GM19324 (cell line): ENCODE measurements around the gene DNAJB2.
A peak's percentile ranks its signal among the peaks of the same experiment; 100 is the strongest.

Experiments
- ATAC-seq: cut with Tn5 transposase; IDR thresholded peaks from one replicate; pipeline ENCODE4 v1.9.1; 2021; ENCODE audit warnings: mild to moderate bottlenecking, moderate library complexity; ENCODE audit not compliant: unreplicated experiment, low FRiP score

DNAJB2 gene

DNA sequence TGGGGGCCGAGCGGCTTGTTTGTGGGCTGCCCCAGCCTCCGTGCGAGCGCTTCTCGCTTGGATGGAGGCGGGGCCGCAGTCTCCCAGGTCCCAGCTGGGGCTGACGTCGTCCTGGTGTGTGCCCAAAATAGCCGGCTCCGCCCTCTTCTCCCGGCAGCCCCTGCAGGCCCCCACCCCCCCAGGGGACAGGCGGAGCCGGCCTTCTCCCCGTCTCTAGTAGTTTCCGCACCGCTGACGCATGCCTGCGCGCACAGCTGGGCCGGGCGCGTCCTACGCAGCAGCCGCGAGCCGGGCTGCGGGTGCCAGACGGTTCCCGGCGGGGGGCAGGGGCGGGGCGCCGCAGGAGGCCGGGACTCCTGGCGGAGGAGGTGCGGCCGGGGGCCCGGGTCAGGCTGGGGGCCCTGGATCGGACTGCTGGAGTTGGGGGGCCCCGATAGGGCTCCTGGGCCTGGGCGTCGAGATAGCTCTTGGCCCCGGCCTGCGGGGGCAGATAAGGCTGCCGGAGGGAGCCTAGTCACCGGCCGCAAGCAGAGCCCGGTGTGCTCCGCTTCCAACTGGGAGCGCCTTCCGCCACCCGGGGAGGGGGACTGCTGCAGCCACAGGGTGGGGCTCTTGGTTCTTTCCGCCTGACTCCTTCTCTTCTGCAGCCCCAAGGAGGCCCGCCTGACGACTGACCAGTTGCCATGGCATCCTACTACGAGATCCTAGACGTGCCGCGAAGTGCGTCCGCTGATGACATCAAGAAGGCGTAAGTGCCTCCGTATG is at the start of gene DNAJB2:
TSS of gene DNAJB2 (plus strand) at position 216 of the 765 bp plus-strand sequence. CDS start at position 684, 468 bp downstream.
- peak; percentile 90 for ATAC-seq

GRCh38 chr2:219230059-219230540 is 49.1 kb upstream of the DNAJB2 start:
- ATAC-seq: no peak

- ATAC-seq: no peak
Observed at GRCh38 chr2:219234331-219234730, 44.8 kb upstream of the DNAJB2 start.

- no peak for ATAC-seq
Observed at GRCh38 chr2:219243291-219243761, 35.8 kb upstream of the DNAJB2 start.

GRCh38 chr2:219244789-219245147 is 34.4 kb upstream of the DNAJB2 start:
- no peak for ATAC-seq

GRCh38 chr2:219245148-219245898 is 33.8 kb upstream of the DNAJB2 start, which contains the start of the genes GLB1L and STK16:
Gene GLB1L, minus strand, starts transcription at chr2:219245444. Its CDS starts 1,871 bp downstream, at chr2:219243573.
Gene STK16, plus strand, starts transcription at chr2:219245479. Its CDS starts 521 bp downstream, at chr2:219246000.
- ATAC-seq: peak; percentile 69

DNA sequence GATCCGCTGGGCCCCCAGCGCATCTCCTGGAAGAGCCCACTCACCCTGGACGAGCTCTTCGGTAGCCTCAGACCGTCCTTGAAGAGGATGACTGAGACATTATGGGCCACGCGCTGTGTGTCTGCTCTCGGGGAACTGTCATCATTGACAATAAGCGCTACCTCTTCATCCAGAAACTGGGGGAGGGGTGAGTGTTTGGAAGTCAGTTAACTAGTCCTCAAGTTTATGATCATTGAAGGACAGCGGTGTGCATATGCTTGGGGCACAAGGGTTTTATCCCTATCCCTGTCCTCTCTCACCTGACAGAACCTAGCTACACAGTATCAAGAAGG is 33.3 kb upstream of the DNAJB2 start:
- ATAC-seq: no peak

DNA sequence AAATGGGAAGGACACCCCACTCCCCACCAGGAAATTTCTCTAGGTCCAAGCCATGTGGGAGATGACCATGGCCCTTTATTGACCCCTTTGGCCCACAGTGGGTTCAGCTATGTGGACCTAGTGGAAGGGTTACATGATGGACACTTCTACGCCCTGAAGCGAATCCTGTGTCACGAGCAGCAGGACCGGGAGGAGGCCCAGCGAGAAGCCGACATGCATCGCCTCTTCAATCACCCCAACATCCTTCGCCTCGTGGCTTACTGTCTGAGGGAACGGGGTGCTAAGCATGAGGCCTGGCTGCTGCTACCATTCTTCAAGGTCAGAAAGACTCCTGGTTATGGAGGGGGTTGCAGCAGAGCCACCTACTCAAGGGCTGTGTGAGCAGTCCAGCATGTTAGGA is 32.6 kb upstream of the DNAJB2 start:
- ATAC-seq: no peak

- no peak for ATAC-seq
Observed at GRCh38 chr2:219247678-219248642, 31.2 kb upstream of the DNAJB2 start.

DNA sequence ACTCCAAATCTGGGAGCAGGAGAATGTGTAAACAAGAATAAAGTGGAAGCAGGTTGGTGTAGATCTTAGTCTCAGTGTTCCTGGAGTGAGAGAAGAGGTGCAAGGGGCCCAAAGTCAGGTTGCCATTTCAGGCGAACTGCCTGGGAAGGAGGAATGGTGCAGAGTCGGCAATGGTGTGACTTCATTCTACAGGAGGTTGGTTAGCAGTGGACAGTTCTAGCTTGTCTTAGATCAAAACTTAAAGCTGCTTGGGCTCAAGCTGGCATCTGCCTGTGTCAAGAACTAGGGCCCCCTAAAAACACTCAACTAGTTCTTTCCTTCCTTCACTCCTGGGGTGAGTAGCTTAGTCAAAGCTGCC is 30.3 kb upstream of the DNAJB2 start:
- no peak for ATAC-seq

DNA sequence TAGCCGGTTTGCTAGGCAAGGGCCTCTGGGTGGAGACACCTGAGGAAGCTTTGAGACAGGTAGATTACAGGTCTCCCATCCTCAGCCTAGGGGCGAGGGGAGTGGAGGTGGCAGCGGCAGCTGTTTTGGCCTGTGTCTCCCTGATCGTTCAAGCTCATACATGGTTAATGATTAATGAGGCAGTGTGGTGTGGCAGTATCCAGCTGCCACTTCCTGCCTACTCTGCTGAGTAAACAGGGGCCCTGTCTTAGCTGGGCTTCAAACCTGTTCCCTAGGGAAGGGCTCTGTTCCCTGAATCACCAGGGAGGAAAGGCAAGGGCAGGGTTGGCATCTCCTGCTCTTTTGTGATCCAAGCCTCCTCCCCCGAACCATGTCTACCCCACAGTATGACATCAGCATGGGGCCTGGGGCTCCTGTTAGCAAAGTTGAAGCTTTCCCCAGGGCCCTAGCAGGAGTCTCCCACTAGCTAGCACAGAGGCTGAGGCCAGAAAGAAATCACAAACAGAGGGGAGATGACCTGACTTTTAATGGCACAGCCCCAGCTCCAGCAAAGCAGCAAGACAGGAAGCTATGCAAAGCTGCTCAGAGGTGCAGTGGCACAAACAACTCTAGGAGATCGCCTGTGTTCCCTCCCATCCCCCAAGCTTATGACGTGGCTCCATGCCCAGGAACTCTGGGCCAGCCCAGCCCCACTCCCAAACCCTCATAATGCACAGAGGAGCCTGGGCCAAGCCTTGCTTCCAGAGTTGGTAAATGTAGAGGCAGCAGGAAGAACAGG is 29.8 kb upstream of the DNAJB2 start:
- ATAC-seq: peak; percentile 38

GRCh38 chr2:219250049-219250781 is 29.0 kb upstream of the DNAJB2 start:
- no peak for ATAC-seq

GRCh38 chr2:219251656-219252055 is 27.5 kb upstream of the DNAJB2 start:
- ATAC-seq: no peak

GRCh38 chr2:219252084-219252483 is 27.1 kb upstream of the DNAJB2 start:
- ATAC-seq: no peak

- no peak for ATAC-seq
Observed at GRCh38 chr2:219252570-219252899, 26.6 kb upstream of the DNAJB2 start.

DNA sequence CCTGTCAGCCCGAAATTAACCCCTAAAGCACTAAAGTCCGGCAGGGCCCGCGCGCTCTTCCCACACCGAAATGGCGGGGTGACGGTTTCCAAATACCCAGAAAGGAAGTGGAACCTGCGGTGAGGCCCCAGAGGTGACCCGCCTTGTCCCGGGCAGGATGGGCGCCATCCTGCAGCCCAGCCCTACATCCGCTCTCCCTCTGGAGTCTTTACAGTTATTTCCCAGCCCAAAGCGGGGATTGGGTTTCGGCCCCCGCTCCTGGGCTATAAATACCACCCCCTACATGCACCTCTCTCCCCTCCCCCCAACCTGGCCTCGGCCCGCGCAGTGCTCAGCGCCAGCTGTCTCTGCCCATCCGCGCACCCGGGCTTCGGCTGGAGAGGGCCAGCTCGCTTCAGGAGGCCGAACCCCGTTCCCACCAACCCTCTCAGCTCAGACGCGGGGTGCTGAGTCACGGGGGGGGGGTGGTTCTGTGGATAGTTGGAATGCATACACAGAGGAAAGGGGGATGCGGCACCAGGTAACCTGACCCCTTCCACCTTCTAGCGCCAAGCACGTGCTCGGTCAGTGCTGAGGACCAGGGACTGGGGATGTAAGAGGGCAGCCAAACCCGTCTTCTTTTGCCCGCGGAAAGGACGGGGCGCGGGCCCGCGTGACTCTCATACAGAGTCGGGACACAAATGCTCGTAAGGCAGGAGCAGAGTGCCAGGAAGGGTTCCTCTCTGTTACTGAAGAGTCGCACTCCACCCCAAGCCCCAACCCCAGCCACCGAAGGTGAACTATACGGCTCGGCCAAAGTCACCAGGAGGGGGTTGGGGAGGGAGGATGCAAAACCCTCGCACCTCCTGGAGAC is 26.0 kb upstream of the DNAJB2 start, which contains the start of gene TUBA4B:
TSS of gene TUBA4B (plus strand) at position 344 of the 853 bp plus-strand sequence. CDS start at position 509, 165 bp downstream.
- peak; percentile 9 for ATAC-seq

- ATAC-seq: peak; percentile 48
Observed at GRCh38 chr2:219253753-219254589, 25.2 kb upstream of the DNAJB2 start, which contains the start of gene TUBA4A. Gene TUBA4A, minus strand, starts transcription at chr2:219253918. Its CDS starts 60 bp downstream, at chr2:219253858.
